ENCODE results near the gene IFIT5.
"Not testable (repeated sequence)": the region's sequence is repeated elsewhere in the genome, so short reads cannot be mapped to it uniquely, and the experiment has no call there.

Gene IFIT5

DNA sequence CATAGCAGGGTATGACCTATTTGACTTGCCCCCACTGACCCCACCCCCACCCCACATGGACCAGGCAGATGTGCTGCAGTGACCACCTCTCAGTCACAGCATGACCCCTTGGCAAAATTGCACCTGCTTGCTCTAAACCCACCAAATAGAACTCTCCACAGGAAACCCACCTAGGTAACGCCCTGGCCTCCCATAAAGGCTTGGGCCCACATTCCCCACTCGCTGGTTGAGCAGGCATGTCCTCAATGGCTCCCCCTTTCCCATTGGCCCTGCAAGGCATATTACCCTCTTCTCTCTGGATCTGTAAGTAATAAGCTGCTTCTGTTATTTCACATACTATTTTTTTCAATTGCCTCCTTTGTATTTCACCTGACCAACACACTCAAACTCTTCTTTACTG lies 19.2 kb upstream of the IFIT5 start:
- DNase-seq, result no peak

DNA sequence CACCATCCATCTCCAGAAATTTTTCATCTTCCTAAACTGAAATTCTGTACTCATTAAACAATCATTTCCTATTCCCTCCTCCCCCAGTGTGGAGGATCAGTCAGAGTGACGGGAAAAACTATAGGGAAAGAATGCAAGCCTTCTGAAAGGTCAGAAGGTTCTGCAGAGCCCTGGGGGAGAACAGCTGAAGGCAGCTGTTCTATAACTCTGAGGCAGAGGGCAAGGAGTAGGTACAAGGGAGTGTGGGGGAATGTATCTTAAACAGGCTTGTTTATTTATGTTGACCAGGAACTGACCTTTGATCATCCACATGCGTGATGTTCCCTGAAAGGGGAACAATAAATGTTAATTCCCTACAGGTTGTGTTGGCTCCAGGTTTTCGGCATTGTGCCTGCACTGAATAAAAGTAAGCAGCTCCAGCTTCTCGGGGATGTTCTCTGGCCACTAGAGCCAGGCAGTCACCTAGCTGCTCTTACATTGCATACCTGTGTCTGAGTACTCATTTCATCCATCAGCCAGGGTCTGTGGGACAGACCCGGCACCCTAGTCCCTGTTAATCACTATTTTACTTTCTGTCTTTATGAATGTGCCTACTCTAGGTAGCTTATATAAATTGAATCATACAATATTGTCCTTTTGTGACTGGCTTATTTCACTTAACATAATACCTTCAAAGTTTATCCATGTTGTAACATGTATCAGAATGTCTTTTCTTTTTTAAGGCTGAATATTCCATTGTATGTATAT lies 16.2 kb upstream of the IFIT5 start:
- no peak for DNase-seq

DNA sequence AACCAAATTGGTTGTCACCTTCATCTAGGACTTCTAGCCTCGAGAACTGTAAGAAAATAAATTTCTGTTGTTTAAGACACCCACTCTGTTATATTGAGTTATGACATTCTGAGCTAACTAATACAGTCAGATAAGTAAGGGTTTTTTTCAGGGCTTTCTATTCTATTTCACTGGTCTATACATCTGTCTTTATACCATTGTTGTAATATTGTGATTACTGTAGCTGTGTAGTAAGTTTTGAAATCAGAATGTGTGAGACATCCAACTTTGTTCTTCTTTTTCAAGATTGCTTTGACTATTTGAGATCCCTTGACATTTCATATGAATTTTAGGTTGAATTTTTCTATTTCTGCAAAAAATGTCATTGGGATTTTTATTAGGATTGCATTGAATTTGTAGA lies 14.4 kb upstream of the IFIT5 start:
- DNase-seq, result no peak

GRCh38 chr10:89403043-89403442 lies 11.3 kb upstream of the IFIT5 start:
- DNase-seq, result no peak

DNA sequence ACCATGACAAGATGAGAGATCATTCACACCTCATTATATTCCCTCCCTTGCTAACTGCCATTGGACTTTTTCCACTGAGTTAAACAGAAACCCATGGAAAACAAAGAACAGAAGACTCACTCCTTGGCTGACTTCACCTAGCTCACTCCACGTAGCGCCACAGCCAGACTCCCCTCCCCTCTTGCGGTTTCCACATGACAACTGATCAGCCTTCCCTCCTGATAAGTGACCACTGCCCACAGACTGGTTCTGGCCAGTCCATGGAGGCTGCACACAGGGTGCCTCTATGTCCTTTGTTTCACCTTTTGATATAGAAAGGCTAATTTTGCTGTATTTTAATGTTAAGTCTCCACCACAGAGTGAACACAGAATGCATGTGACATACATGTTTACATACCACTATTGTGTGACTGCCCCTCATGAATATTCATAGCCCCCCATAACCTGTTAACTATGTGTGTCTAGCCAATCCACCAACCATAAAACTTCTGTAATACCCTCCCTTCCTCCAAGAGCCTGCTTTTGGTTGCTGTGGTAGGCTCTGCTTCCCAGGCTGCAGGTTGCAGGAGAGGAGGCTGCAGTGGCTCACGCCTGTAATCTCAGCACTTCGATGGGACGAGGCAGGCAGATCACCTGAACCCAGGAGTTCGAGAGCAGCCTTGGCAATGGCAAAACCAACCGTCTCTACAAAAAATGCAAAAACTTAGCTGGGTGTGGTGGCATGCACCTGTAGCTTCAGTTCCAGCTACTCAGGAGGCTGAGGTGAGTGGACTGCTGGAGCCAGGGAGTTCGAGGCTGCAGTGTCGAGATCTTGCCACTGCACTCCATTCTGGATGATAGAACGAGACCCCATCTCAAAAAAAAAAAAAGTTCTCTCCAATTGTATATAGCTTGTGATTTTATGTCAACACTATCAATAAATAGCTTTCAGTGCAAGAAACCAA lies 10.0 kb upstream of the IFIT5 start:
- DNase-seq, result no peak

DNA sequence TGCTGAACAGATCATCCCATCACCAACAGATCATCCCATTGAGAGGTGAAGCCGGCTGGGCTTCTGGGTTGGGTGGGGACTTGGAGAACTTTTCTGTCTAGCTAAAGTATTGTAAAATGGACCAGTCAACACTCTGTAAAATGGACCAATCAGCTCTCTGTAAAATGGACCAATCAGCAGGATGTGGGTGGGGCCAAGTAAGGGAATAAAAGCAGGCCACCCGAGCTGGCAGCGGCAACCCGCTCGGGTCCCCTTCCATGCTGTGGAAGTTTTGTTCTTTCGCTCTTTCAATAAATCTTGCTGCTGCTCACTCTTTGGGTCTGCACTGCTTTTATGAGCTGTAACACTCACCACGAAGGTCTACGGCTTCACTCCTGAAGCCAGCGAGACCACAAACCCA lies 8.2 kb upstream of the IFIT5 start:
- not testable (repeated sequence) for DNase-seq

DNA sequence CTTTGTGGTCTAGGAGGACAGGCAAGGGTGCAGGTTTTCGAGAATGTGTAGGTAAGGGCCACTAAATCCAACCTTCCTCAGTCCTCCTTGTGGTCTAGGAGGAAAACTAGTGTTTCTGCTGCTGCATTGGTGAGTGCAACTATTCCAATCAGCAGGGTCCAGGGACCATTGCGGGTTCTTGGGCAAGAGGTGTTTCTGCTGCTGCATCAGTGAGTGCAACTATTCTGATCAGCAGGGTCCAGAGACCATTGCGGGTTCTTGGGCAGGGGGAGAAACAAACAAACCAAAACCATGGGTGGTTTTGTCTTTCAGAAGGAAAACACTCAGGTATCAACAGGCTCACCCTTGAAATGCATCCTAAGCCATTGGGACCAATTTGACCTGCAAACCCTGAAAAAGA lies 6.6 kb upstream of the IFIT5 start:
- DNase-seq, result not testable (repeated sequence)

GRCh38 chr10:89409282-89409681 lies 5.1 kb upstream of the IFIT5 start:
- DNase-seq, result not testable (repeated sequence)

DNA sequence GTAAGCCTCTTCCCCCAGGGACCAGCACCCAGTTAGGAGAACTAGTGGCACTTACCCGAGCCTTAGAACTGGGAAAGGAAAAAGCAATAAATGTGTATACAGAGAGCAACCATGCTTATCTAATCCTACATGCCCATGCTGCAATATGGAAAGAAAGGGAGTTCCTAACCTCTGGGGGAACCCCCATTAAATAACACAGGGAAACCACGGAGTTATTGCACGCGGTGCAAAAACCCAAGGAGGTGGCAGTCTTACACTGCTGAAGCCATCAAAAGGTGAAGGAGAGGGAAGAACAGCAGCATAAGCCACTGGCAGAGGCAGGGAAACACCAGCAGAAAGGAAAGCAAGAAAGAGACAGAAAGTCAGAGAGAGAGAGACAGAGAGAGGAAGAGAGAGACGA lies 3.8 kb upstream of the IFIT5 start:
- not testable (repeated sequence) for DNase-seq

DNA sequence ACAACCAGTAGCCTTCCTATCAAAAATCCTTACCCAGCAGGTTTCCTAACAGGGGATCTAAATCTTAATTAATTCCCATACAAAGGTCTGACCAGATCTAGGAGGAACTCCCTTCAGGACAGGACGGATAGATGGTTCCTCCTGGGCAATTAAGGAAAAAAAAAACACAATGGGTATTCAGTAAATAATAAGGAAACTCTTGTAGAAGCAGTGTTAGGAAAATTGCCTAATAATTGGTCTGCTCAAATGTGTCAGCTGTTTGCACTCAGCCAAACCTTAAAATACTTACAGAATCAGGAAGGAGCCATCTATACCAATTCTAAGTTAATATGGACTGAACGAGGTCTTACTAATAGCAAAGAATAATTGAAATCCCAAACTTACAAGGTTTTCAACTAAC lies 3.2 kb upstream of the IFIT5 start:
- not testable (repeated sequence) for DNase-seq

DNA sequence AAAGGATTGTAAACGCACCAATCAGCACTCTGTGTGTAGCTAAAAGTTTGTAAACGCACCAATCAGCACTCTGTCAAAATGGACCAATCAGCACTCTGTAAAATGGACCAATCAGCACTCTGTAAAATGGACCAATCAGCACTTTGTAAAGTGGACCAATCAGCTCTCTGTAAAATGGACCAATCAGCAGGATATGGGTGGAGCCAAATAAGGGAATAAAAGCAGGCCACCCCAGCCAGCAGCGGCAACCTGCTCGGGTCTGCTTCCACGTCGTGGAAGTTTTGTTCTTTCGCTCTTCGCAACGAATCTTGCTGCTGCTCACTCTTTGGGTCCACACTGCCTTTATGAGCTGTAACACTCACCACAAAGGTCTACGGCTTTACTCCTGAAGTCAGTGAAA lies 2.1 kb upstream of the IFIT5 start:
- DNase-seq, result not testable (repeated sequence)

GRCh38 chr10:89413398-89413912 lies 913 bp upstream of the IFIT5 start:
- DNase-seq, result no peak

DNA sequence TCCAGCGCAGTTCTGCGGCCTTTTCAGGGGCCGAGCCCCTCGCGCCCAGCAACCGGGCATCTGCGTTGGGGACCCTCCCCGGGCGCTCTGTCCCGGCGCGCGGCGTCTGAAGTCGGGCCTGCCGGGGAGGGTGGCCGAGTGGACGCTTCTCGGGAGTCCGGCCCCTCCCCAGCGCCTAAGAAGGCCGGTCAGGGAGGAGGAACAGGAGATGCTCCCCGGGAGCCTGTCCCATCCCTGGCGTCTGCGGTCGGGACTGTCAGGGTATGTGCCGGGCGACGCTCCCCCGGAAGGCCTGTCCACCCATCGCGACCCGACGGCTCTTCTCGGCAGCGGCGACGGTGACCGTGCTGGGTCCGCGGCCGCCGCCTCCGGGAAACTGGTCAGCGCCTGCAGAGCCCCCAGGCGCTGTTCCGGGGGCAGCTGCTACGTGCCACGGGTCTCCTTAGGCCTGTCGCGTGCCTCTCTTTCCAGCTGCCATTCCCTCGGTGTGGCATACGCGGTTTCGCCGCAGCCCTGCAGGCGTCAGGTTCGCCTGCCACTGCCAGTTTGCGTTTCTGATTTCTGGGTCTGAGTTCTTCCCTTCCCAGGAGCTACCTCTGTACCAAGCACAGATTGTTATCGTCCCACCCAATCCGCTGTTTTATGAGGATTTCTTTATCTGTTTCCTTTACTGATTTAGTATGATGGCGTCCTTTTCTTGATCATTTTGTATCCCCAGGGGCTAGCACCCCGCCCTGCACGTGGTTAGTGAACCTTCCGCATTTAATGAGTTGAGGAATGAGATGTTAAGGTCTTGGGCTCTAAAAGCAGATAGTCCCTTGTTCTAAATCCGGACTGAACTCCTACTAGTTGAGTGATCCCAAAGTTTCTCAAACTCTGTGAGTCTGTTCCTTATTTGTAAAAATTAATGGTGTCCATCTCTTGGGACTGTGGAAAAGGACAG lies 782 bp downstream of the IFIT5 start:
- DNase-seq, result peak in 1 of 2 experiments; percentile 38

- no peak for DNase-seq
These were observed 2.1 kb downstream of the IFIT5 start for GRCh38 chr10:89416465-89416864.

- no peak for DNase-seq
These were observed 5.2 kb downstream of the IFIT5 start for GRCh38 chr10:89419548-89419947.

- peak in 1 of 2 experiments; percentile 29 for DNase-seq
These were observed 6.7 kb downstream of the IFIT5 start for GRCh38 chr10:89421018-89421476.

DNA sequence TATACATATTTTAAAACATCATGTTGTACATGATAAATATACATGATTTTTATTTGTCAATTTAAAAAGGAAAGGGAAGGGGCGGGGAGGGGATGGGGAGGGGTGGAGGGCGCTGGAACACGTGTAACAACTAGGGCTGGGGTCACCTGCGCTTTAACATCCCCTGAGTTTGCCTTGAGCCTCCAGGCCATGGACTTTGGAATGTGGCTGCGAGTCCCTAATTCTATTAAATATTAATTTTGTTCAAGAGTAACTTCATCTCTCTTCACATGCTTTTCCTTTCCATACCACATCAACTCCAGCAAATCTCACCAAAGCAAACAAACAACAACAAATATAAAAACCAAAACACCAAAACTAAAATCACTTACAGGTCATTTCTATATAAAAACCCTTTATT lies 10.6 kb downstream of the IFIT5 start:
- DNase-seq, result no peak

GRCh38 chr10:89426230-89426868 lies 12.0 kb downstream of the IFIT5 start:
- DNase-seq, result no peak

DNA sequence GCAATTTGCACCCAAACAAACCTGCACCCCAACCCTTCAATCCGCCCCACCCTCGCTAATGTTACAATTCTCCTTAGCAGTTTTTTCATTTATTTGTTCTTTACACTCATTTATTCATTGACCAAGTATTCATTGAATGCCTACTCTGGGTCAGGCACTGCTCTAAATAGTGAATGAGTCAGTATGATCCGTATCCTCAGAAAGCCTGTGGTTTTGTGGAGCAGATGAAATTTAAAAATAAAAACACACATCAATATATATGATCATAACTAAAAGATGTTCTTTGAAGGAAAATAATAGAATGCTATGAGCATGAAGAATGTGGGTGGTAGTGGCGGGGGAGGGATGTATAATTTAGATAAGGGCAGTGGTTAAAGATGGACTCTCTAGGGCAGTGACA lies 13.3 kb downstream of the IFIT5 start:
- DNase-seq, result no peak

DNA sequence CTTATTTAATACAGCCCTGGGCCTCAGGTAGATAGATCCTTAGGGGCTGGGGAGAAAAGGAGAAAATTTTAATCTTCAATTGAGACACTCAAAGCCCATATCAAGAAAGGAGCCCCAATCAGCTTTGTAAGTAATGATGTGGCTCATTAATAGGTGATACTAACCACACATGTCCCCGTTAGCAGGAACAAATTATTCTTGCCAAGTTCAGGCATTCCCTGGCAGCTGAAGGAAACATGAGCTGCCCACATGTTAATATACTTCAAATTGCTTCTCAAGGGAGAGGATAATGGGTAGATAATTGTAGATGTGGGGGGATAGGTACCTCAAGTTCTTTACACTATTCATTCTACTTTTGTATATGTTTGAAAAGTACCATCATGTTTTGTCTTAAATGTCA lies 14.5 kb downstream of the IFIT5 start:
- no peak for DNase-seq

- no peak for DNase-seq
These were observed 17.6 kb downstream of the IFIT5 start for GRCh38 chr10:89431977-89432376.

- DNase-seq, result no peak
These were observed 24.2 kb downstream of the IFIT5 start for GRCh38 chr10:89438525-89438924.

All from NCI-H187 (cell line).